D721Med (cell line): ENCODE results near the gene SMAD6.

Experiments
- DNase-seq: peaks from one replicate; pipeline ENCODE4 v3.0.0; 2011; ENCODE audit warnings: low spot score; ENCODE audit not compliant: insufficient read length
- FAIRE-seq: peaks from 2 replicates; lab custom pipeline; 2011; peaks lifted over from hg19 to GRCh38; lab: Jason Lieb, UNC
- CTCF ChIP-seq: IDR thresholded peaks from 2 replicates; pipeline ENCODE4 v1.5.1; 2012; ENCODE audit warnings: mild to moderate bottlenecking, control low read depth; ENCODE audit not compliant: insufficient read depth; ENCODE audit errors: missing control alignments

Gene SMAD6

GRCh38 chr15:66698318-66698961, 3.6 kb upstream of the SMAD6 start:
- FAIRE-seq = no peak
- DNase-seq = no peak
- TF ChIP-seq CTCF = peak; percentile 68

- TF ChIP-seq CTCF = no peak
- DNase-seq (no peak), FAIRE-seq (no peak)
These were observed 3.1 kb upstream of the SMAD6 start for GRCh38 chr15:66698971-66699370.

GRCh38 chr15:66700412-66700801, 1.6 kb upstream of the SMAD6 start:
- FAIRE-seq (no peak), DNase-seq (no peak)
- TF ChIP-seq CTCF = no peak

- DNase-seq (peak; percentile 65), FAIRE-seq (no peak)
- TF ChIP-seq CTCF = no peak
These were observed 1.1 kb upstream of the SMAD6 start for GRCh38 chr15:66700802-66701421.

GRCh38 chr15:66701422-66702034, 508 bp upstream of the SMAD6 start:
- TF ChIP-seq CTCF = no peak
- DNase-seq = no peak
- no peak for FAIRE-seq

GRCh38 chr15:66702787-66703539, 927 bp downstream of the SMAD6 start:
- DNase-seq (no peak), FAIRE-seq (no peak)
- TF ChIP-seq CTCF = no peak
